K562 (cell line): Measurements from ENCODE around the gene IFT172. TPM values are rescaled to one million over a fixed set of nuclear protein-coding genes. Genes with fewer than 3 reads are reported as not detected.

Experiments used
- ATAC-seq: fragments of 200-7000 bp; cut with Tn5 transposase; 3 replicates; pipeline ENCODE4 v1.9.1; 2020; ENCODE audit warnings: moderate library complexity
- BruUV-seq: library from RNA; stranded (reverse); fragments of 400-500 nt; replicated peaks from 2 replicates; lab custom pipeline; 2021; lab: Mats Ljungman, UMichigan
- CTCF ChIA-PET: fragments of 300-600 bp; formaldehyde crosslinking; extraction: SDS; loops from one replicate; lab custom pipeline; 2021; ENCODE audit warnings: low intra/inter-chr PET ratio; lab: Yijun Ruan, JAX
- POLR2A ChIA-PET: fragments of 300-600, 350-650 bp; sonication (Branson Sonifier 250); formaldehyde crosslinking; extraction: SDS; loops from one replicate; lab custom pipeline; 2021; ENCODE audit warnings: antibody characterized with exemption, inconsistent platforms; lab: Yijun Ruan, JAX
- DNase-seq, 4 experiments: peaks; one replicate each; pipeline versions ENCODE4 v3.0.0 to v3.0.0-alpha.2; 2011 to 2018; ENCODE audit warnings: low spot score in 3 of 4, mixed read lengths in 3 of 4; ENCODE audit errors: extremely low read depth in 1 of 4
- FAIRE-seq: peaks from 2 replicates; lab custom pipeline; 2011; peaks lifted over from hg19 to GRCh38; lab: Jason Lieb, UNC
- H2AFZ ChIP-seq: 2 replicates; pipeline ENCODE4 v1.6.0; 2011; ENCODE audit warnings: low read depth, low read length, control low read depth, inconsistent platforms
- H3K27ac ChIP-seq: fragments of 200-600 bp; 3 replicates; pipeline ENCODE4 v1.8.0; 2011; ENCODE audit warnings: low read depth, mild to moderate bottlenecking, control low read depth, inconsistent platforms, low read length, moderate library complexity, mixed read lengths; ENCODE audit errors: extremely low read depth
- H3K27me3 ChIP-seq, 2 experiments: fragments of 300-600 bp in 1 of 2; 2 replicates in 1 of 2; 3 replicates in 1 of 2; pipeline versions ENCODE4 v1.6.0 to v1.8.0; 2011; ENCODE audit warnings: inconsistent platforms in 2 of 2, low read length in 2 of 2, mild to moderate bottlenecking in 1 of 2, mixed read lengths in 1 of 2, moderate library complexity in 1 of 2; ENCODE audit not compliant: control insufficient read depth in 2 of 2, insufficient read depth in 2 of 2
- H3K36me3 ChIP-seq: fragments of 300-600 bp; 3 replicates; pipeline ENCODE4 v1.8.0; 2011; ENCODE audit warnings: mild to moderate bottlenecking, low read length, inconsistent platforms; ENCODE audit not compliant: control insufficient read depth, insufficient read depth
- H3K4me1 ChIP-seq, 2 experiments: fragments of 200-600 bp in 1 of 2; replicated peaks in 1 of 2; 2 replicates in 1 of 2; 3 replicates in 1 of 2; pipeline versions ENCODE4 v1.5.1 to v1.8.0; 2011; ENCODE audit warnings: inconsistent platforms in 2 of 2, low read length in 2 of 2, mild to moderate bottlenecking in 1 of 2, mixed read lengths in 1 of 2, moderate library complexity in 1 of 2; ENCODE audit not compliant: control insufficient read depth in 2 of 2, insufficient read depth in 2 of 2
- H3K4me2 ChIP-seq: 2 replicates; pipeline ENCODE4 v1.6.1; 2011; ENCODE audit warnings: low read length, control low read depth, inconsistent platforms, mixed read lengths; ENCODE audit not compliant: insufficient read depth
- H3K4me3 ChIP-seq: fragments of 200-600 bp; sonication (generic), shearing (Covaris generic); 2 replicates; pipeline ENCODE4 v1.5.1; 2016; ENCODE audit warnings: control low read depth, inconsistent platforms
- H3K79me2 ChIP-seq: fragments of 200-600 bp; 3 replicates; pipeline ENCODE4 v1.8.0; 2011; ENCODE audit warnings: low read length, inconsistent platforms; ENCODE audit not compliant: control insufficient read depth, insufficient read depth
- H3K9ac ChIP-seq, 2 experiments: 2 replicates each; pipeline versions ENCODE4 v1.6.0 to v1.6.1; 2011; ENCODE audit warnings: low read depth in 2 of 2, low read length in 2 of 2, control low read depth in 1 of 2, inconsistent platforms in 1 of 2, mild to moderate bottlenecking in 1 of 2, mixed read lengths in 1 of 2; ENCODE audit not compliant: insufficient read depth in 1 of 2
- H3K9me1 ChIP-seq: one replicate; pipeline ENCODE4 v1.6.0; 2011; ENCODE audit warnings: inconsistent platforms, mild to moderate bottlenecking, low read length, moderate library complexity; ENCODE audit not compliant: control insufficient read depth, insufficient read depth
- H3K9me3 ChIP-seq: replicated peaks from 2 replicates; pipeline ENCODE4 v1.5.1; 2011; ENCODE audit warnings: low read depth, low read length, inconsistent platforms; ENCODE audit not compliant: control insufficient read depth, insufficient read depth
- H4K20me1 ChIP-seq: replicated peaks from 2 replicates; pipeline ENCODE4 v1.6.1; 2011; ENCODE audit warnings: low read length, inconsistent platforms, mixed read lengths; ENCODE audit not compliant: control insufficient read depth, insufficient read depth
- CREB1 ChIP-seq, 2 experiments: sonication (generic) in 1 of 2; formaldehyde crosslinking in 1 of 2; IDR thresholded peaks; 2 replicates each; pipeline versions ENCODE4 v1.6.1 to v1.8.0; 2012 to 2022; ENCODE audit warnings: inconsistent platforms in 1 of 2, mild to moderate bottlenecking in 1 of 2, missing genetic modification reagents in 1 of 2, moderate library complexity in 1 of 2
- CSDE1 ChIP-seq, 2 experiments: fragments of 450-650 bp; IDR thresholded peaks; 2 replicates each; pipeline ENCODE4 v1.6.1; 2016; ENCODE audit warnings: mild to moderate bottlenecking in 1 of 2
- EGR1 ChIP-seq: fragments of 450-650 bp; conservative IDR thresholded peaks from 2 replicates; pipeline ENCODE4 v1.6.1; 2017; ENCODE audit warnings: mild to moderate bottlenecking
- HMGN3 ChIP-seq: IDR thresholded peaks from 2 replicates; pipeline ENCODE4 v1.6.1; 2011; ENCODE audit warnings: borderline replicate concordance, low read depth, mild to moderate bottlenecking, mixed read lengths, low read length; ENCODE audit not compliant: insufficient read length; ENCODE audit errors: extremely low read depth
- L3MBTL2 ChIP-seq: fragments of 450-650 bp; IDR thresholded peaks from 2 replicates; pipeline ENCODE4 v1.6.1; 2016; ENCODE audit warnings: mild to moderate bottlenecking, moderate library complexity
- NRF1 ChIP-seq, 2 experiments: fragments of 450-650 bp; IDR thresholded peaks in 1 of 2; conservative IDR thresholded peaks in 1 of 2; 2 replicates each; pipeline ENCODE4 v1.6.1; 2014; ENCODE audit warnings: mild to moderate bottlenecking in 2 of 2
- PHF8 ChIP-seq: fragments of 200-600 bp; sonication (generic); IDR thresholded peaks from 2 replicates; pipeline ENCODE4 v1.6.1; 2012; ENCODE audit warnings: mixed run types, mild to moderate bottlenecking, inconsistent platforms, low read length, moderate library complexity, borderline replicate concordance
- POLR2AphosphoS5 ChIP-seq: IDR thresholded peaks from 2 replicates; pipeline ENCODE4 v1.6.1; 2011; ENCODE audit warnings: mild to moderate bottlenecking, low read depth, low read length, moderate library complexity; ENCODE audit not compliant: control insufficient read depth, insufficient read depth
- POU5F1 ChIP-seq: fragments of 150-350 bp; IDR thresholded peaks from 2 replicates; pipeline ENCODE4 v1.6.1; 2014; ENCODE audit warnings: borderline replicate concordance, low read length, low read depth, mild to moderate bottlenecking; ENCODE audit not compliant: partially characterized antibody
- TEAD4 ChIP-seq, 2 experiments: sonication (generic) in 1 of 2; formaldehyde crosslinking in 1 of 2; IDR thresholded peaks; 2 replicates each; pipeline versions ENCODE4 v1.6.1 to v1.8.0; 2012 to 2022; ENCODE audit warnings: borderline replicate concordance in 1 of 2, inconsistent platforms in 1 of 2, low read length in 1 of 2, mild to moderate bottlenecking in 1 of 2, missing genetic modification reagents in 1 of 2
- ZBED1 ChIP-seq: IDR thresholded peaks from 2 replicates; pipeline ENCODE4 v1.6.1; 2014
- ZFX ChIP-seq: sonication (generic); formaldehyde crosslinking; IDR thresholded peaks from 2 replicates; pipeline ENCODE4 v1.8.0; 2022; ENCODE audit warnings: mild to moderate bottlenecking, missing genetic modification reagents, moderate library complexity
- ZNF12 ChIP-seq: sonication (generic); formaldehyde crosslinking; IDR thresholded peaks from 2 replicates; pipeline ENCODE4 v1.4.0; 2020; ENCODE audit warnings: mild to moderate bottlenecking, missing genetic modification reagents
- ZNF717 ChIP-seq: fragments of 250-450 bp; sonication (Bioruptor Pico); IDR thresholded peaks from 2 replicates; pipeline ENCODE4 v1.5.0; 2021
- WGBS: fragments of 100-300 bp; shearing (Covaris generic); methylation state at CpG from one replicate; pipeline ENCODE4 v1.1.6; 2016; ENCODE audit warnings: low coverage, mixed read lengths; ENCODE audit not compliant: insufficient coverage; ENCODE audit errors: missing lambda C conversion rate; 5-methylcytosine and 5-hydroxymethylcytosine counted together
- in situ Hi-C: fragments of 300-500 bp; cut with MboI; formaldehyde crosslinking; loops from 4 replicates; pipeline ENCODE4 v1.15.0; 2018; ENCODE audit warnings: inconsistent platforms, mixed read lengths
- intact Hi-C: fragments of 100-400 bp; cut with micrococcal nuclease; formaldehyde crosslinking; loops from 2 replicates; pipeline ENCODE4 v1.14.2; 2022
- polyA plus RNA-seq, 8 experiments: library from polyadenylated mRNA; depleted of rRNA in 4 of 8; stranded (reverse) in 5 of 8; unstranded in 3 of 8; fragments of >200 nt; fragmentation: Nextera tagmentation in 2 of 8; fragmentation: Illumina TruSeq in 1 of 8; extraction: Ambion mirVana in 2 of 8; extraction: Trizol in 1 of 8; gene quantifications; 2 replicates each; pipeline versions ENCODE4 v1.2.1 to v1.2.3, GENCODE V29; 2011 to 2014; ENCODE audit warnings: inconsistent platforms in 1 of 8, missing spikeins in 1 of 8
- total RNA-seq, 7 experiments: library from RNA; depleted of rRNA in 6 of 7; stranded (reverse); fragments of >200 nt in 6 of 7; fragmentation: Illumina TruSeq in 2 of 7; extraction: Trizol in 2 of 7; gene quantifications; 2 replicates each; pipeline versions ENCODE4 v1.2.1 to v1.2.3, GENCODE V29; 2011 to 2021; ENCODE audit warnings: low replicate concordance in 1 of 7
- TF ChIP-seq, protein P1 (sequence below): sonication (generic); formaldehyde crosslinking; IDR thresholded peaks from 2 replicates; pipeline ENCODE4 v1.5.0; 2020; ENCODE audit warnings: missing genetic modification reagents
- TF ChIP-seq, protein P2 (sequence below): IDR thresholded peaks from 2 replicates; pipeline ENCODE4 v1.6.1; 2011; ENCODE audit warnings: borderline replicate concordance, low read depth, mild to moderate bottlenecking, moderate library complexity, low read length; ENCODE audit not compliant: insufficient read depth, poor library complexity, severe bottlenecking

Gene IFT172
- total and polyA plus RNA-seq, 9 of the 15 experiments (the other 6 are each of a cell fraction or from before 2014, with no cell fraction given), result 5.6 to 19.1 (median 13.5) TPM

DNA sequence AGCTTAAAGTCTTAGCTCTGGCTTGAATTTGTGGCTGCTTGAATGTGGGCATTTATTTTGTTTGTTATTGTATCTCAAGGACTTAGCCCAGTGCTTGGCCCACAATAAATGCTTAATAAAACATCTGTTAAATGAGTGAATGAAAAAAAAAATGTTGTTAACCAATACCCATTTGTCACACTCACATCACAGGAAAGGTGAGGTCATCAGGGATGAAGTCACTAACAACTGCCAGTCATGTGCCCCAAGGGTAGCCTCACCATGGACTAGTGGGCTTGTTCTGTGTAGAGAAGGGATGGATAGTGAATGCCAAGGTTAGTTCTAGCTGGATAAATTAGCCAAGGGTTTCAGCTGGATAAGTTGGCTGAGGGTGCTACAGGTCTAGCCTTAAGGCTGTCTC lies 58.1 kb downstream of the IFT172 start (continued):
- TF ChIP-seq, protein P1, sequence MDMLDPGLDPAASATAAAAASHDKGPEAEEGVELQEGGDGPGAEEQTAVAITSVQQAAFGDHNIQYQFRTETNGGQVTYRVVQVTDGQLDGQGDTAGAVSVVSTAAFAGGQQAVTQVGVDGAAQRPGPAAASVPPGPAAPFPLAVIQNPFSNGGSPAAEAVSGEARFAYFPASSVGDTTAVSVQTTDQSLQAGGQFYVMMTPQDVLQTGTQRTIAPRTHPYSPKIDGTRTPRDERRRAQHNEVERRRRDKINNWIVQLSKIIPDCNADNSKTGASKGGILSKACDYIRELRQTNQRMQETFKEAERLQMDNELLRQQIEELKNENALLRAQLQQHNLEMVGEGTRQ (CRISPR knock-in tag), result peak; percentile 32; the same call in 1 of the 2 replicates

- WGBS, result under 1% methylated on average over 18 of the region's 51 CpGs
- FAIRE-seq (peak; percentile 79), DNase-seq (peak; percentile 88 to 92 (median 89)), ATAC-seq (peak; percentile 89)
- H3K9ac ChIP-seq, result peak overlapping the region; percentile 90 to 97
- peak overlapping the region; percentile 96 for H3K4me3 ChIP-seq
- H3K4me1 ChIP-seq, result peaks cover 18% of the 10 kb centered on the region in 2 experiments; a peak in 4 of 5 replicates
- peak overlapping the region; percentile 76 for H3K4me2 ChIP-seq
- ChIA-PET CTCF (interaction anchor here (0.6 to 1.1 kb wide), 3 partner anchors 21 to 110 kb away, joined by 3 to 4 read pairs (median 3); no protein-coding TSS in a partner anchor), POLR2A (interaction anchor here (0.6 to 5.5 kb wide), 12 partner anchors 11 to 635 kb away, joined by 3 to 58 read pairs (median 4); partner anchors contain the start of genes PPM1G and ZNF512)
- no TSS peak for BruUV-seq
- no peaks in the 10 kb centered on the region for H3K27me3 ChIP-seq
- peaks cover 40% of the 10 kb centered on the region for H3K79me2 ChIP-seq
- peak overlapping the region; percentile 91 for H3K27ac ChIP-seq
- peaks cover 23% of the 10 kb centered on the region for H3K36me3 ChIP-seq
- in situ Hi-C loops (no loop called here), intact Hi-C loops (loop anchor here (1.0 to 5.0 kb wide), 3 partner anchors 21 to 153 kb away; partner anchors contain the start of genes IFT172 and ZNF512)
- no peaks in the 10 kb centered on the region for H3K9me3 ChIP-seq
- peak overlapping the region; percentile 97 for H2AFZ ChIP-seq
- no peaks in the 10 kb centered on the region; the same call in 1 of the 2 replicates for H4K20me1 ChIP-seq
- H3K9me1 ChIP-seq, result no peaks in the 10 kb centered on the region
- TF ChIP-seq ZNF12 (CRISPR knock-in tag) (peak; percentile 53; the same call in 1 of the 2 replicates), ZBED1 (peak; percentile 18; the same call in 1 of the 2 replicates), CREB1 (IDR thresholded peaks at IDR 0.05) (peak; percentile 33; the same call in 1 of the 2 replicates), CREB1 (CRISPR knock-in tag; IDR thresholded peaks at IDR 0.05) (peak; percentile 12; the same call in 1 of the 2 replicates), EGR1 (0 out of 2 replicates have a peak, but pooled peaks have one; percentile 5), ZFX (CRISPR knock-in tag) (peak; percentile 93), HMGN3 (peak; percentile 20), L3MBTL2 (peak; percentile 65), NRF1 (conservative IDR thresholded peaks at IDR 0.05 in 1 of 2, IDR thresholded peaks at IDR 0.05 in 1 of 2) (peak; percentile 91 to 92), TEAD4 (IDR thresholded peaks at IDR 0.05; ENCODE audit: low read length) (no peak), TEAD4 (CRISPR knock-in tag; IDR thresholded peaks at IDR 0.05; ENCODE audit: borderline replicate concordance) (no peak), POU5F1 (no peak), CSDE1 (IDR thresholded peaks at IDR 0.05) (no peak; a peak in 1 of 4 replicates), ZNF717 (CRISPR knock-in tag) (no peak), PHF8 (peak; percentile 64; the same call in 1 of the 2 replicates), POLR2AphosphoS5 (peak; percentile 59; the same call in 1 of the 2 replicates)
- TF ChIP-seq, protein P2, sequence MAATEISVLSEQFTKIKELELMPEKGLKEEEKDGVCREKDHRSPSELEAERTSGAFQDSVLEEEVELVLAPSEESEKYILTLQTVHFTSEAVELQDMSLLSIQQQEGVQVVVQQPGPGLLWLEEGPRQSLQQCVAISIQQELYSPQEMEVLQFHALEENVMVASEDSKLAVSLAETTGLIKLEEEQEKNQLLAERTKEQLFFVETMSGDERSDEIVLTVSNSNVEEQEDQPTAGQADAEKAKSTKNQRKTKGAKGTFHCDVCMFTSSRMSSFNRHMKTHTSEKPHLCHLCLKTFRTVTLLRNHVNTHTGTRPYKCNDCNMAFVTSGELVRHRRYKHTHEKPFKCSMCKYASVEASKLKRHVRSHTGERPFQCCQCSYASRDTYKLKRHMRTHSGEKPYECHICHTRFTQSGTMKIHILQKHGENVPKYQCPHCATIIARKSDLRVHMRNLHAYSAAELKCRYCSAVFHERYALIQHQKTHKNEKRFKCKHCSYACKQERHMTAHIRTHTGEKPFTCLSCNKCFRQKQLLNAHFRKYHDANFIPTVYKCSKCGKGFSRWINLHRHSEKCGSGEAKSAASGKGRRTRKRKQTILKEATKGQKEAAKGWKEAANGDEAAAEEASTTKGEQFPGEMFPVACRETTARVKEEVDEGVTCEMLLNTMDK, result no peak
These were observed 60.5 kb downstream of the IFT172 start for GRCh38 chr2:27428978-27429541.
